Activated T-cell treated with anti-CD3 and anti-CD28 coated beads, Interleukin-2, amount 50 U/mL, for 1 hour (primary cell): Measurements from ENCODE around the gene CELSR1.
A peak's percentile ranks its signal among the peaks of the same experiment; 100 is the strongest.

Experiments used
- DNase-seq: peaks from one replicate; pipeline ENCODE4 v3.0.0-alpha.2; 2020

The CELSR1 gene

DNA sequence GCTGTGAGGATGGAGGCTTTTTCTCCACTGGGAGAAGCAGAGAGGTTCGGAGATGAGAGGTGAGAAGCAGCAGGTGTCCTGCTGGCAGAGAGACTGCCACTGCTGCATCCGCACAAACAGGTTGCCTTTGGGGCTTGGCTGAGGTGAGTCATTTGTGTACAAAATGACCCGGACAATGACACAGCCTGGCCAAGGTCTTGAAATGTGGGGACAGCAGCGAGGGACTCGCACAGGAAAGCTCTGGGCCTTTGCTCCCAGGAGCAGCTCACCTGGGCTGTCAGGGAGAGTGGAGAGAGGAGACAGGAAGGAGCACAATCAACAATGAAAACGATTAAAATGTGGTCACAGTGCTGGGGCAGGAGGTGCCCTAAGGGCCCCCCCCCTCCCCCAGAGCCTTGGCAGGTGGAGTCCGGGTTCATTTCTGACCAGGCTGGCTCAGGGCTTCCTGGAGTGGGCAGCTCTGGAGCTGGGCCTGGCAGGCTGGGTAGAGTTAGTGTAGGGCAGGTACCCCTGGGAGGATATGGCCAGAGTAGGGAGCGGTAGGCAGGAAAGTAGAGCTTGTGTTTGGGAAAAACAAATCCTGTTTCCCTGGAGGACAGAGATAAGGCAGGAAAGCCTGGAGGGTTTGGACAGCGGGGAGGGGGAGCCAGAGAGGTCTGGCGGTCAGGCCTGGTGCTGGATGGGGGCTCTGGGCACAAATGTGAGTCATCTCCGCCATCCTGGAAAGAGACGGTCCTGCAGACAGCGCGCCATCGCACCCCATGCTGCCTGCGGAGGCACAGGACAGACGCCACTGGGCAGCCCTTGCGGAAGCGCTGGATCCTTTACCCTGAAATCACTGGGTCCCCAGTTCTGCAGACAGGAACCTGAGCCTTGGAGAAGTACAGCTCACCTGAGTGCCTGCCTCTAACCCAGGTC lies 37.8 kb upstream of the CELSR1 start:
- DNase-seq = no peak

DNA sequence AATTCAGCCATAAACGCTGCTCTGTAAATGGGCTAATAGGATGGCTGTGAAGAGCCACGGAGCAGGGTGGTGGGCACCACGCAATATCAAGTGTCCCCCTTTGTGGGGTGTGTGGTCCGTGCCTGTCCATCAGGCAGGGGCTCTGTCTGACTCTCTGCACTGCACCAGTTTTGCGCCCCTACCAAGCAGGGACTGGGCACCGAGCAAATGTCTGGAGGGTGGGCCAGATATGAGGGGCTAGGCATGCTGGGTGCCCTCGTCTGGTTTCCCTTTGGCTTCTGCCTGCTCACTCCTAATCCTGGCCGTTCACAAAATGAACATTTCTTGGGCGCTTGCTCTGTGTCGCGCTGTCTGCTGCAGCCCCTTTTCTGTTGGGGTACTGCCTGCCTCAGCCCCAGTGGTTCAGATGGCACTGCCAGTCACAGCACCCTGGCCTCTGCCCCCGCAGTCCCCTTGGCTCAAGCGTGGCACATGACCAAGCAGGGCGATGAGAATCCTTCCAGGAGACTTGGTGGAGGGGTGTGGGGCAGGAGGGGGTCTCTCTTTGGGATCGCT lies 37.1 kb upstream of the CELSR1 start:
- no peak for DNase-seq

DNA sequence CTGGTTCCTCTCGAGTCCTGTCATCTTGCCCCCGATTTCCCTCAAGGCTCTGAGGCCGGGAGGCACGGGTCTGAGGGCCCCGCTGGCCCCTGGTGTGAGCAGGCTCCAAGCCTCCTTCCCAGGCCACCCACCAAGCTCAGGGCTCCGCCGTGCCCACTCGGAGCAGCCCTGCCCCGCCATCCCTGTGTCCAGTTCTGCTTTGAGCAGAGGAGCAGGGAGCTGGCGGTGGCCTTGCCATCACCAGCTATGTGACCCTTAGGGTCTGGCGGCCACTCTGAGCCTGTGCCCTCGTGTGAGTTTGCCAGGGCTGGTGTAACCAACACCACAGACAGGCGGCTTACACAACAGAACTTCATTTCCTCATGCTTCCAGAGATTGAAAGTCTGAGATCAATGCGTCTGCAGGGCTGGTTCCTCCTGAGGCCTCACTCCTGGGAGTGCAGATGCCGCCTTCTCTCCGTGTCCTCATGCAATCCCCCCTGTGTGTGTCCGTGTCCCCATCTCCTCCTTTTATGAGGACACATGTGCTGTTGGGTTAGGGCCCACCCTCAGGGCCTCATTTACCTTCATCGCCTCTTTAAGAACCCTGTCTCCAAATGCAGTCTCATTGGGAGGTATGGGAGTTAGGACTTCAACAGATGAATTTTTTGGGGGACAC lies 36.5 kb upstream of the CELSR1 start:
- no peak for DNase-seq

DNA sequence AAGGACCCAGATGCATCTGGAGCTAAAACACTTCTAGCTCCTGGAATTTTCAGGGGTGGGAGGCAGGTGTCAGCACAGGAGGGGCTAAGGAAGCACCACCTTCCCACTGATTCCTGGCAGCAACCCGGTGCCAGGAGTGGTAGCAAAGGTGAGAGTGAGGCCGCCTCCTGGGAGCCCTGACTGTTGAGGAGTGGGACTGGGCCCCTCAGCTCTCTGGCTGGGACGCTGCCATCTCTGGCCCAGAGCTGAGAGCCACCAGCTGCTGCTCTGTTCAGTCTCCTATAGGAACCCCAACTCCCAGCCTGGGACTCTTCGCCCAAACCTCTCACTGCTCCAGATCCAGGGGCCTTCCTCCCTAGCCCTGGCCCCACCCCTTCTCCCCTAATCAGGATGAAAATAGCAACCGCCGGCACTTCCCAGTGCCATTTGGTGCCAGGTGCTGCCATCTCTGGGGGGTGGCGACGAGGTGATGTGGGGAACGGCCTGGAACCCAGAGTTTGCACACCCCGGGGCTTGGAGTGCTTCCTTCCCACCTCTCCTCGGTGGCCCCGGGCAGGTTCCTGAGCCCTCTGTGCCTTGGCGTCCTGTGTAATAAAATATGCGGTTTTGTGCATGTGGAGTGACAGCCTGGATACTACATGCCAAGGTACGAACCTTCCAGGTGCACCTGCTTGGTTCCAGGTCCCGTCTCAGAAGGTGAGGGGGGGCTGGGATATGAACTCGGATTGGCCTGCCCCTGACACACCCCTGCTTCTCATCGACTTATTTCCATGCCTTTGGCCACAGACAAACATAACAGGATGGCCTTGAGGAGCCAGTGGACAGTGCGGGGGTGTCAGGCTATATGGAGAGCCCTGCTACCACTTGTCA lies 35.7 kb upstream of the CELSR1 start:
- no peak for DNase-seq

DNA sequence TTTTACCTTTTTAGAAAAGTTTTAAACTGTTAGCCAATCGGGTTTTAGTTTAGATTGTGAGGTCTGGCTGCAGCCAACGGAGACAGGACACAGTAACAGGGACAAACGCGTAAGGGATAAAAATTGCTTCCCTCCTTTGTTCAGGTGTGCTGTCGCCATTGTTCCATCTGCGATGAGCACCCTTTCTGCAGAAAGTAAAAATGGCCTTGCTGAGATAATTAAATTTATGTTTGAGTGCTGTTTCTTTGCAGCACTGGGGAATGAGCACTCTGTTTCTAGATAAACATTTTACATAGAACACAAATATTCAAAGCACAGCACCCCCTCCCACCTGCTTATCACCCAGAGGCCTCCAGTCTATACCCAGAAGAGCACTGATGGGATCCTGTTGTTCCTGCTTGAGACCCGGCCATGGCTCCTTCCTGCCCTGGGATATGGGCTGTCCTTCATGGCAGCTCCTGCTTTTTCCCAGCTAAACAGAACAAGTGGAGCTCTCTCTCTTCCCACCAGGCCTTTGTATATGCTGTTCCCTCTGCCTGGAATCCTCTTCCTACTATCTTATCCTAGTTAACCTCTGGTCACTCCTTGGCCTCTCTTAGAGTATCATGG lies 34.3 kb upstream of the CELSR1 start:
- DNase-seq = no peak

DNA sequence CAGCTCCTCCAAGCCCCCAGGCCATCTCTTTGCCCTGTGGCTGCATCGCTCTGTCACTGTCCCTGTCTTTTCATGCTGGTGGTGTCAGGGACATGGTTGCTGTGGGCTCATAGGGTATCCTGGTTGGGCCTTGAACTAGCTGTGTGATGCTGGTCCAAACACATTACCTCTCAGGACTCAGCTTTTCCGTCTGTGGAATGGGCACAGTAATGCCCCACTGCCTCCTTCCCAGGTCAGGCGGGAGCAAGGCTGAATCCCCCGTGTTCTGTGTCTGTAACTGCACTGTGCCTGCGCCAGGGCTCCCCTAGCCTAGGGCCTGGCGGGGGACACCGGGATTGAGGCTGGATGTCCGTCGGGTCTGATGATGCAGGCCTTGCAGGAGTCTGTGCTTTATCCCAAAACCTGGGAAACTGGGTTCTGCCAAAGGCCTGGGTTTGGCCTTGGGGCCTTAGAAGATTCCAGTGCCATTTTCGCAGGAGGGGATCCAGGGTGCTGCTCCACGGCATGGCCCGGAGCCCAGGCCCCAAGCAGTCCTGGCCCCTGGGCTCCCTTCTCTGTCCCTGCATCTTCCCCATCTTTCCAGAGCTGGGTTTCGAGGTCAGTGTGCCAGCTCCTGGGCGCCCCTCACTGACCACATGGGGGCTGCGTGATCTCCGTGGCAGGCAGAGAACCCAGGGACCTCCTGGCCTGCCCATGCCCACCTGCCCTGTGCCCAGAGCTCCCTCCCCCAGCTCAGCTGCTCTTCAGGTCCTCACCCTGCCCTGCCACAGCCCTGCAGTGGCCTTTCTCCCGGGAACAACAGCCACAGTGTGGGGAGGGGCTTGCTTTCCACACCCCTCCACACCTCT lies 32.7 kb upstream of the CELSR1 start:
- DNase-seq = no peak

DNA sequence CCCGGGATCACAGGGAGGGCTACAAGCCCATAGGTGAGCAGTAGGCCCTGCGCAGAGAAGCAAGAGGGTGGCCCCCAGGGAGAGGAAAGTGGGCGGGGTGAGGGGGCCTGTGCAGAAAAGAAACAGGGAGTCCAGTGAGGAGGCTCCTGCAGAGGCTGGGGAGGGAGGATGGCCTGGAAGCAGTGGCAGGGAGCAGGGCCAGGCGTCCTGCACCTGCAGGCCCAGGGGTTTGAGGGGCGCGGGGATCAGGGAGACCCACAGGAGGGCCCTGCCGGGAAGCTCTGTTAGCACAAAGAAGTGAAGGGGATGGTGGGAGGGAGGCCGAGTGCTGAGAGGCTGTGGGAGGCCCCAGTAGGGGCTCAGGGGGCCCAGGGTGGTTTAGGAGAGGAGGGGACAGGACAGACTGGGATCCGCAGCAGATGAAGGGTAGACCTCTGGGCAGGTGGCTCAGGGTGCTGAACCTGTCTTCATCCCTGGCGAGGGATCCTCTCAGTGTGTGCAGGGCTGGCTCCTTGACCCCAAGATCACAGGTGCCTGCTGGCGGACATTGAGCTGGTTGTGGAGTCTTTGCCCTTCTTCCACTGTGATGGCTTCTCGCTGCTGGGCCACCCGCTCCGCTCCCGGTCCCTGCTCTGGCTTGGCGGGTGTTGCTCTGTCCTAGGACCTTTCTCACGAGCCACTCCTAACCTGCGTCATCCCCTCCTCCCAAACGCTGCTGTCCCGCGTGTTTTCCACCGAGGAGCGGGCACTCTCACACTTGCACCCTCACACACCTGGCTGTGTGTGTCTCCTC lies 31.8 kb upstream of the CELSR1 start:
- no peak for DNase-seq

DNA sequence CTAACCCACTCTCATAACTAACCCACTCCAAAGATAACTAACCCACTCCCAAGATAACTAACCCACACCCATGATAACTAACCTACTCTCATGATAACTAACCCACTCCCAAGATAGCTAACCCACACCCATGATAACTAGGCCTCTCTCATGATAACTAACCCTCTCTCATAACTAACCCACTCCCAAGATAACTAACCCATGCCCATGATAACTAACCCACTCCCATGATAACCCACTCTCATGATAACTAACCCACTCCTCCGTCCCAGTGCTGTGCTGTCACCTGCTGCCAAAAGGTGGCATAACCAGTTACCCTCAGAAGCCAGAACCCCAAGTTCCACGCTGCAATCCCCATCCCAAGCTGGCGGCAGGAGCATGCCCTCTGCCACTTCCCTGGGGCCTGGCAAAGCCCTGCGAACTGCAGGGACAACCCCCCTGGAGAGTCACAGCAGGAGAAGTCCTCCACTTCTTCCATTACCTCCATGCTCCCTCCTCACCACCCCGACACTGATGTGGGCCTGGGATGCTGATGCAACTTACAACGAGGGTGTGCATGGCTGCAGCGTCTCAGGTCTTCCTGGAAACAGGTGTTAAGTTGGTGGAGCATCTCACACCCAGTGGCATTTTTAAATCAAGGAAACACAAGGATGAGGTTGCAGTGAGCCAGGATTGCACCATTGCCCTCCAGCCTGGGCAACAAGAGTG lies 30.8 kb upstream of the CELSR1 start:
- DNase-seq = no peak

DNA sequence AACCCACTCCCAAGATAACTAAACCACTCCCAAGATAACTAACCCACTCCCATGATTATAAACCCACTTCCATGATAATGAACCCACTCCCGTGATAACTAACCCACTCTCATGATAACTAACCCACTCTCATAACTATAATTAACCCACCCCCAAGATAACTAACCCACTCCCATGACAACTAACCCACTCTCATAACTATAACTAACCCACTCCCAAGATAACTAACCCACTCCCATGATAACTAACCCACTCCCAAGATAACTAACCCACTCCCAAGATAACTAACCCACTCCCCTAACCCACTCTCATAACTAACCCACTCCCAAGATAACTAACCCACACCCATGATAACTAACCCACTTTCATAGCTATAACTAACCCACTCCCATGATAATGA lies 30.1 kb upstream of the CELSR1 start:
- no peak for DNase-seq

DNA sequence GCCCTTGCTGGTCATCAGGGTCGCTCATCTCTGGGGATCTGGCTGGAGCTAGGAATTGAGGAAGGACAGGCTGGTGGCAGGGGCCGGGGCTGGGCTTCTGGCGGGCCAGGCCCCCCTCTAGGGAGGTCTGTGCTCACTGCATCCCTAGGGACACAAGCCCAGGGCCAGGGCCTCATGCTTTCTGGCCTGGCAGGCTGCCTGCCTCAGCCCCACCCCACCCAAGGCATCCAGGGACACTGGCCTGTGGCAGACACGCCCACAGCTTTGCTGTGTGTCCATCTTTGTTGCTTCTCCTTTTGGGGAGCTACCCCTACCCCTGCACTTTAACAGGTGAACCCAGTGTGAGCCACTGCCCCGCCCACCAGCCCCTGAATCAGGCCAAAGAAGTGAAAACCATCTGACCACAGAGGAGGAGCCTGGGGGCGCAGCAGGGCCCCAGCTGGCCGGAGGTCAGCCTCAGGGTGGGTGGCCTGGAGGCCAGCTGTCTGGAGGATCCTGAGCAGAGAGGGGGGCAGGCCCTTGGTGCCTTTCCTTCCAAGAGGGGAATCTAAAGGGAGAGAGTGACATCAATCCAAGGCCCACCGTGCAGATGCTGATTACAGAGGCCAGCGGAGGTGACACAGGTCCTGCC lies 26.8 kb upstream of the CELSR1 start:
- DNase-seq = no peak

DNA sequence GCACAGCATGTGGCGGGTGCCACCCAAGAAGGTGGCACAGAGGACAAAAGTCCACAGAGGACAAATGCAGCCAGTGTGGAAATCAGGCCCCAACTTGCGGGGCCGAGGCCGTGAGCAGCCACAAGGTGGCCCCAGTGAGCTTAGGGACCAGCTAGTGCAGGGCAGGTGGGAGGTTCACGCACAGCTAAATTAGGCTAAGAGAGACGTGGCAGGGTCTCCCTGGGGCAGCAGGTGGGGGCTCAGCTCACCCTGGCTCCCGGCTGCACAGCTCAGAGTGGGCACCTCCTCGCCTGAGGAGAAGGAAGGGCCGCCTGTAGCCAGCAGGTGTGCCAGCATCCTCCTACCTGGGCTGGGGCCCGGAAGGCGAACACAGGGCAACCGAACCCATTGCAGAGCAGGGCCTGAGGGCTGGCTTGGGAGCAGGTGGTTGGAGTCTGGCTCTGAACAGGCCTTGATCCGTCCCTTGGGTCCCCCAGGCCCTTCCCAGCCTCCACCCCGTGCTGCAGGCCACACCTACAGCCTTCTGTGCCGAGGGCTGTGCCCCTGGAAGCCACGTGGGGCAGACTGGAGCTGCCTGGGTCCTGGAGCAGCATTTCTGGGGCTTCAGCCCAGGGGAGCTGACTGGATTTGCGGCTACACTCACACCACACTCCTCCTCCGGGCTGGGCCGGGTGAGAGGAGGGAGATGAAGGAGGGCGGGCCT lies 26.1 kb upstream of the CELSR1 start:
- peak; percentile 85 for DNase-seq

DNA sequence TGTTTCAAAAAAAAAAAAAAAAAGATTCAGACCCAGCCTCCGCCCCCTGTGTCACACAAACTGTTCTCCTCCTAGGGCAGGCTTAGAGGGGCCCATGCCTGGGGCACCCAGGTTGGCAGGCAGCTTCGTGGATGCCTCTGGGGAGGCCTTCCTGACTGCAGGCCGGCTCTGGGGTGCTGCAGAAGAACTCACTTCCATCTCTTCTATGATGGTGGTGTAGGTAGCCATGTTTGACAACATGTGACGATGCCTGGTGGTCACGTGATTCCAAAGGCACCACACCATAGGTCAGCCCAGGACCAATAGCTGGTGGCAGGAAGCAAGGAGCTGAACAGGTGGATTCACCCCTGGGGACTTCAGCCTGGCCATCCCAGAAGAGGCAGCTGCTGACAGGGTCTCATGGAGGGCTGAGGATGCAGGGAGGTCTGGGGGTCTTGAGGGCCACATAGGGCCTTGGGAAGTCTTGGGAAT lies 24.1 kb upstream of the CELSR1 start:
- no peak for DNase-seq

DNA sequence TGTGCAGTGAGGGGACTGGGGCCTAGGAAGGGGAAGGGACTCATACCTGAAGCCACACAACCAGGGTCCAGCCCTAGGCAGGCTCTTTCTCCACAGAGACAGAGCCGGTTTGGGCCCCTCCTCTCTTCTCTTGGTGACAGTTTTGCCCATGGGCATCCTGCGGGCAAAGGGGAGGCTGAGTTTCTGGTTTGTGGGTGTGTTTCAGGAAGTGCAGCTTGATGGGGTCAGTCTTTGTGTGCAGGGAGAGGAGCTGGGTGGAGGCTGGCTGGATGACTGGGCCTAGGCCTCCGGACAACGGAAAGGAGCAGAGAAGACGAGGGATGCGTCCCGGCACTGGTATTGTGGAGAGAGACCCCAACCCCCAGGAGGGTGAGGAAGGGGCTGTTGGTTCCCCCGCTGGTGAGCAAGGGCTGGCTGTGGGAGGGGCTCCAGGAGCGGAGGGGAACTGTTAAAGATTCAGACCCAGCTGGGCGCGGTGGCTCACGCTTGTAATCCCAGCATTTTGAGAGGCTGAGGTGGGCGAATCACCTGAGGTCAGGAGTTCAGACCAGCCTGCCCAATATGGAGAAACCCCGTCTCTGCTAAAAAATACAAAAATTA lies 23.4 kb upstream of the CELSR1 start:
- no peak for DNase-seq

DNA sequence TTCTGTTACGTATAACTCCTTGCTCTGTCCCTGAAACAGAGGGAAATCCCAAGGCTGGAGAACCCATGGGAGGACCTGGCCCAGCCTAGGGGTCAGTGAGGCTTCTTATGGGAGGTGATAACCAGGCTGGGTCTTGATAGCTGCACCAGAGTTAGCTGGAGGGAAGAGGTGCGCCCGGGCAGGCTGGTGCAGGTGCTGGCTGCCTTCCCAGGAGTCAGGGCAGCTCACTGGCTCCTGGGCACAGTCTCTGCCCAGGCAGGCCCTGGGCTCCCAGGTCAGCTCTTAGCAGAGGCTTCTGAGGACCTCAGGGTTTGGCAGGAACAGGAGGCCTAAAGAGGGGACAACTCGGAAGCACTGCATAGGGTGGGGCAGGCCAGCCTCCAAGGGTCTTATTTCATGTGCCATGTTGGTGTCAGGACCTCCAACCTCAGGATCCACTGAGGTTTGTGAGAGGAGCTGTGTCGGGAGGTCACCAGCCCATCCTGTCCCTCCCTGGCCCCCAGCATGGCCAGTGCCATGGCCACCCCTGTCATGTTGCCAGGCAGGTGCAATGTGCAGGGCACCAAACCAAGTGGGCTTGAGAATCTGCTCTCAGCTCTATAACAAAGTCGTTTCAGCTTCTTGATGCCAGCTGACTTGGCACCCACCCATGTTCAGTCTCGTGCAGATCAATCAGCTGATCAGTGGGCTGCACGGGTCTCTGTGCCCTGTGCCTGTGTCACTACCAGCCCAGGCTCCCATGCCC lies 20.5 kb upstream of the CELSR1 start:
- DNase-seq = no peak

DNA sequence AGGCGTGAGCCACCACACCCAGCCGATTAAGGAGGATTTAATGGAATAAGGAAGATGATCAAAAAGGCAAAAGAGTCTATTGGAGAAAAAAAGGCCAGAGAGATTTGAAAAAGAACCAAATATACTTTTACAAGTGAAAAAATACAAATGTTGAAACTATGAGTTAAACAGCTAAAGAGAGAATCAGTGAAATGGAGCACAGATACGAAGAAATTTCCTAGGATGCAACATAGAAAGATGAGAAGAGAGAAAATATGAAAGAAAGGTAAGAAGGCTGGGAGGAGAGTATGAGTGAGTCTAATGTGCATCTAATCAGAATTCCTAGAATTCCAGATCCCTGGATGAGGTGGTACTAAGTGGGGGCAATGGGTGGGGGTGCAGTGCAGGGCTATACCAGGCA lies 19.4 kb upstream of the CELSR1 start:
- no peak for DNase-seq

DNA sequence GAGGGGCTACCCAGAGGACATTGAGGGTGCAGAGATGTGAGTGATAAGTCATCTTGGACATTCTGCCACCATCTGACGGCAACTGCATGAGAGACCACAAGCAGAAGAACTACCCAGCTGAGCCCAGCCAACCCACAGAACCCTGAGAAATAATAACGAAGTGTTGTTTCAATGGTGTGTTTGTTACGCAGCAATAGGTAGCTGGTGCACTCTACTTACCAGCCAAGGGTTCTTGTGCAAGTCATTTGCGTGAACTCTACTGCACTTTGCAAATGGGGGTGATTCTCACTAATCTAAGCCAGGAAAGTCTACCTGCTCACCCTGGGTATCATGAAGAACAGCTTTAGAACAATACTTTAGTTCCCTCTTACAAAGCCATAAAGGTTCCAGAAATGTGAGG lies 15.8 kb upstream of the CELSR1 start:
- no peak for DNase-seq

DNA sequence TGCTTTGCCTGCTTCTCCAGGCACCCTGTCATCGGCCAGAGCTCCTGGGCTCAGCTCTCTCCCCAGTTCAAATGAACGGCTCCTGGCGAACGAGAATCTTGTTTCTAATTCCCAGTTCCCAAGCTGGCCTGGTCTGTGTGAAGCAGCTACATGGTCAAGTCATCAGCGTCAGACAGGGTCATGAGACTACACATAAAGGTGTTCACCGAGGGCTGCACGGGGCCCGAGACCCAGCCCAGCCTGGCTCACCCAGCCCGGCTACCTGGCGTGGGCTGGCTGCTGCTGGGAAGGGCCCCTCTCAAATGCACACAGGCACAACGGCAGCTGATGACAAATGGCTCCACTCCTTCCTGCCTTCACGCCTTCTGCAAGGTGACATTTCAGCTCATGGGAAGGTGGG lies 14.6 kb upstream of the CELSR1 start:
- DNase-seq = no peak

DNA sequence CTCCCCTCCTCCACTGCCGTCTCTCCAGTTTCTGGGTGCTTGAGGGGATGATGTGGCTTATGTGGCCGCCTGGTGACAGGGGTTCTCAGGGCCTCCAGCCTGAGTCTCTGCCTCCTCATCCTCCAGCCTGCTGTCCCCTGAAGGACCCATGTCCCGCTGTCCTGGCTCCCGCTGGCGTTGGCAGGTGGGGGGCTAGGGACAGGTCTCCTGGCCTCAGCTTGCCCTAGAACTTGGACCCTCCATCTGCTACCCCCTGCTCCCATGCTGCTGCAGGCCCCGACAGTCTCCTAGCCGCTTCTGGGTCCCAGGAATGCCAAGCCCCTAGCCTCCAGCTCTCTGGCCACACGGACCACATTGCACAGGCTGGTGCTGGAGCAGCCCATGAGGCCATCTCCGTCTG lies 13.9 kb upstream of the CELSR1 start:
- no peak for DNase-seq
